ENCODE measurements around the gene FOXL2NB.

The FOXL2NB gene

DNA sequence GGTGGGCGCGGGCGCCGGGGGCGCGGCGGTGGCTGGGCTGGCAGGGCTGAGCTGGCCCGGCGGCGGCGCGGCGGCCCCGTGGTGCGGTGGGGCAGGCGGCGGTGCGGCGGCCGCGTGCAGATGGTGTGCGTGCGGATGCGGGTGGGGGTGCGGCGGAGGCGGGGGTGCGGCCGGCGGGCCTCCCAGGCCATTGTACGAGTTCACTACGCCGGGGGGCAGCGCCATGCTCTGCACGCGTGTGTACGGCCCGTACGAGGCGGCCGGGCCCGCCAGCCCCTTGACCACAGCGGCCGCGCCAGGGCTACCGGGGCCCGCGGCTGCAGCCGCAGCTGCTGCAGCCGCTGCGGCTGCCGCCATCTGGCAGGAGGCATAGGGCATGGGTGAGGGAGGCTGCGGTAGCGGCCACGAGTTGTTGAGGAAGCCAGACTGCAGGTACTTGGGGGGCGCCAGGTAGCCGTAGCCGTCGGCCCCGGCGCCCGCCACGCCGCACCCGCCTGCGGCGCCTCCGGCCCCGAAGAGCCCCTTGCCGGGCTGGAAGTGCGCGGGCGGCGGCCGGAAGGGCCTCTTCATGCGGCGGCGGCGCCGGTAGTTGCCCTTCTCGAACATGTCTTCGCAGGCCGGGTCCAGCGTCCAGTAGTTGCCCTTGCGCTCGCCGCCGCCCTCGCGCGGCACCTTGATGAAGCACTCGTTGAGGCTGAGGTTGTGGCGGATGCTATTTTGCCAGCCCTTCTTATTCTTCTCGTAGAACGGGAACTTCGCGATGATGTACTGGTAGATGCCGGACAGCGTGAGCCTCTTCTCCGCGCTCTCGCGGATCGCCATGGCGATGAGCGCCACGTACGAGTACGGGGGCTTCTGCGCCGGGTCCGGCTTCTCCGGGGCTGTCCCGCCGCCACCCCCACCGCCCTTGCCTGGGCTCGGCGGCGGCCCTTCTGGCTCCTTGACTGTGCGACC, 1.0 kb upstream of the FOXL2NB start:
- no peak for DNase-seq (ENCODE audit: low read depth)

DNA sequence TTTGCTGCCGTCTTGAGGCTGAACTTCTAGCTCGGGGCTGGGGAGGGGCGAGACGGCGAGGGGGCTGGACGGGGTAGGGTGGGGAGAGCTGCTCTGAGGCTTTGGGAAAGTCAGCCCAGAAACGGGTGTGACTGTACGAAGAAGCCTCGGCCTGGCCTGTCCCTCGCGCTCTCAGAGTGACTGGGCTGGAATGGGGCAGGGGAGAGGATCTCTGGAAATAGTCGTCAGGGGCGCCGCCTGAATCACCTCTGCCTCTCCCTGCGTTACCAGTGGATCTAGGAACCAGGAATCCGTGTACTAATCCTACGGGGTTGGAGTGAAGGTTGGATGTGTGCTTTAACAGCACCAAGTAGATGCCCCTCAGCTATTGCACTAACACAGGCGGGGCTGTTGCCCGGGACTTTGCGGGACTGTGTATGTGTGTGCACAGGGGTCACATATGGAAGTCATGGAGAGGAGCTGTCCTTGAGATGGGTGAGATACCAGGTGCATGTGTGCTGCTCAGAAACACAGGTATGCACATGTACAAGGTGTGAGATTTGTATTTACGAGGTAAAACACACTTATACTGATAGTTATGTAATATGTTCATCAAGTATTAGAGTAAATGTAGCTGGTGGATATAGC, 591 bp downstream of the FOXL2NB start:
- no peak for DNase-seq (ENCODE audit: low read depth)

DNA sequence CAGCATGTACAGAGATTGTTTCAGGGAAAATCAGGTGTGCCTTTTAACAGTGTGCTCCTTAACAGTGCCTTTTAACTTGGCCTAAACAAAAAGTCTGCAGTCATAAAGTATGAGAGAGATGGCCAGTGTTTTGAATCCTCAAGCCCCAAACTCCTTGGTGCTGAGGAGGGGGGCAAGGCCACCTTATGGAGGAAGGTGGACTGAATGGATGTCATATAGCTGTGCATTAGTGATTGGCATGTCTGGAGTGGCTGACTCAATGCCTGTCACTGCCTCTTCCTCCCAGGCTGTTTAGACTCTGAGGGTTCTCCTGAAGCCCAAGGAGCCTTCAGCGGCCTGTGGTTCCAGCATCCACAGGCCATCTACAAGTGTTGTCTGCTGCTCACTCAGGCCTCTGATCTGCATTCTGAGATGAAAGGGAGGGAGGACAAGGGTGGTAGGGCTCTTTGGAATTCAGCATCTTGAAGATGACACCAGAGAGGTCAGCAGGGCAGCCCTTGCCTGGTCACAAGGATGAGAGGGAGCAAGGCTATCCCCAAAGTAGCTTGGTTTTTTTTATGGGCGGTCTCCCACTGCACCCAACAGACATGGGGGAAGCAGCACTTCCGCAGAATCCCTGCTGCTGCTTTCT, 1.5 kb downstream of the FOXL2NB start:
- DNase-seq (ENCODE audit: low read depth): no peak

DNA sequence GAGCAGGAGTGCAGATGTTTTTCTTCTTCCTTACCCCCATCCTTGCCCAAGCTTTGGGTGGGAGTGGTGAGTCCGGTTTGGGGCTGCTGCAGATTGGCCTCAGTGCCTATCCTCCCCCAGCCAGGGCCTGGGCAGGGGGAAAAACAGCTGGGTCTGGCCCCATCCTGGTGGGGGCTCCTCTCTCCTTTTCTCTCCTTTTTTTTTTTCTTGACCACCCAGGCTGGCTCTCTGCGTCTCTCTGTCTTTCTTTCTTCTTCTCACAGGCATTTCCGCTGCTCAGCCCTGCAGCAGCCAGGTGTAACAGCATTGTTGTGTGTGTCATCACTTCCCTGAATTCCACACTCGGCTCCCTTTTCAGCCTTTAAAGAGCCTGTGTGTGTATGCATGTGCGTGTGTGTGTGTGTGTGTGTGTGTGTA, 2.0 kb downstream of the FOXL2NB start:
- DNase-seq (ENCODE audit: low read depth): no peak

DNA sequence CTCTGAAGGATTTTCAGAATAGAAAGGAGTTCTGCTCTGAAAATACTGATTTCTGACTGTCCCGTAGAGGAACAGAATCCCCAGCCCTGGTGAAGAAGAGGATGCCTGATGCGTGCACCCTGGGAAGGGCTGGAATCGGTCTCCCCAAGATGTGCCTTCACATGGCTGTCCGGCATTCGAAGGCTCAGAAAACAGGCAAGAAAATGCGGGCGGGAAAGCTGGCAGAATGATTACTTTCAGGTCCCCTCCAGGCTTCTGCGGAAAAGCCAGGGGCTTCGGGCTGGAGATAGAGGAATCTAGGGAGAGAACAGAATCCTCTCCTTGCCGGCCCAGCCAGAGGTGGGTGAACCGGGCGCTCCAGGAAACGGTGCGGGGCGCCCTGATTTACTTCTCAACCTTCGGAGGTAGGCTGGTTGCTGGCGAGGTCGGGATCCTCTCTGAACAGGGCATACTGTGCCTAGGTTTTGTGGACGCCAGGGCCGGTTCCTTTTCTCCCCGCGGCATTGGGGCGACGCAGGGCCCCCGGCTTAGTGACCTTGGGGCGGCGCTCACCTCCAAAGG, 2.5 kb downstream of the FOXL2NB start:
- DNase-seq (ENCODE audit: low read depth): no peak

DNA sequence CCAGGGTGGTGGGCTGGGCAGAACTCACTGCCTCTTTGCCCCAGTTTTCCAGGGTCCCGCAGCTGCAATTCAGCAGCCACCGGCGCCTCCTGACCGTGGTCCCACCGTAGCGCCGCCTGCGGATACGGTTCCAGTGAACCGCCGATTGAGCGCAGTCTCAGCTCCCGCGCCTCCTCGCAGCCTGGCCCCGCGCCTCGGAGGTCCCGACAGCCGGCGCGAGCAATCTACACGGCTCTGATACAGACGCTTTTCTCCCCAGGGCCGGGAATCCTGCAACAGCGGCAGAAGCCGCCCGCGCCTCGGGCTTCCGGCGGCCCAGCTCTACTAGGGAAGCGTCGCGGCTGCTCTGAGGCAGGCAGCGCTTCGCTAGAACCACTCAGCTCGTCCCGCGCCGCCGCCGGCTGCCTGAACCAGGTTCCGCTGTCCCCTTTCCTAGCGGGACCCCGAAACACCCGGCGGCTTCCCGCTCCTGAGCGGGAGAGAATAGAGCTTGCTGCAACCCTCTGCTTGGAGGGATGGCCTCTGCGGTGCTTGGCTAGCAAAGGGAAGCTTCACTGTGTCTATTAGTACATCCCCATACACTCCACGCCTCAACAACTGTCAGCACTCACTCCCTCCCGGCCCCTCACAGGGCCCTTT, 3.1 kb downstream of the FOXL2NB start:
- DNase-seq (ENCODE audit: low read depth): no peak

DNA sequence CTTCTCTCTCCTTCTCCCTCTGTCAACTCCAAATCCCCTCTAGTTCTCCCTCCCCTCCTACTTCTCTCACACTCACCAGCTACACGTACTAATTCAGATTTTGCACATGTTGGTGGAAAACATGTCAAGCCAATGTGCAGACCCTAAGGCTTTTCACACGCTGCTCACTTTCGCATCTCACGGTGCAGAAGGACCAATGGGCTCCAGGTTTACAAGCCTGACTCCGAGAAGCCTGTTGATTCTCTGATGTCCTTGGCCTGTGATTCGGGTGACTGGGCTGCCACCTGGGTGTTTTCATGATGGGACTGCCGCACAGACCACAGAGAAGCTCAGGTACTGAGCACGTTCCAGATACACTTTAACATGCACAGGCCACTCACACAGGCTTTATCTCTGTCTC, 3.7 kb downstream of the FOXL2NB start:
- DNase-seq (ENCODE audit: low read depth): no peak

DNA sequence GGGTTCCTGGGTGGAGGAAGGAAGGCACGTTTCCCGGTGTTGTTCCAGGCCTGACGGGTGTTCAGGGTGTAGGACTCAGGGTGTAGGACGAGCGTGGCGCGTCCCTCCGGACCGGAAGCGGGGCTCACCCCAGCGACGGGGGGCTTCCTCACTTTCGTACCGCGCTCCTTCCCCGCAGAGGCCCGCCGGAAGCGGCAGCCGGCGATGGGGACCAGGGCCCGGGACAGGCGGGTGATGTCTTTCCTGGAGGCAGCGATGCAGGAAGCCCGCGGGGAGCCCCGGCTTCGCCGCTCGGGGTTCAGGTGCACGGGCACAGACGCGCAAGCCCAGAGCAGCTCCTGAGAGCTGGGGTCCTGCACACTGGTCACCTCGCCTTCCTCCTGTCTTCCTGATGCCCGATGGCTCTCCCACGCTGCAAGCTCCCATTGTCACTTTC, 13.4 kb downstream of the FOXL2NB start:
- no peak for DNase-seq (ENCODE audit: low read depth)

DNA sequence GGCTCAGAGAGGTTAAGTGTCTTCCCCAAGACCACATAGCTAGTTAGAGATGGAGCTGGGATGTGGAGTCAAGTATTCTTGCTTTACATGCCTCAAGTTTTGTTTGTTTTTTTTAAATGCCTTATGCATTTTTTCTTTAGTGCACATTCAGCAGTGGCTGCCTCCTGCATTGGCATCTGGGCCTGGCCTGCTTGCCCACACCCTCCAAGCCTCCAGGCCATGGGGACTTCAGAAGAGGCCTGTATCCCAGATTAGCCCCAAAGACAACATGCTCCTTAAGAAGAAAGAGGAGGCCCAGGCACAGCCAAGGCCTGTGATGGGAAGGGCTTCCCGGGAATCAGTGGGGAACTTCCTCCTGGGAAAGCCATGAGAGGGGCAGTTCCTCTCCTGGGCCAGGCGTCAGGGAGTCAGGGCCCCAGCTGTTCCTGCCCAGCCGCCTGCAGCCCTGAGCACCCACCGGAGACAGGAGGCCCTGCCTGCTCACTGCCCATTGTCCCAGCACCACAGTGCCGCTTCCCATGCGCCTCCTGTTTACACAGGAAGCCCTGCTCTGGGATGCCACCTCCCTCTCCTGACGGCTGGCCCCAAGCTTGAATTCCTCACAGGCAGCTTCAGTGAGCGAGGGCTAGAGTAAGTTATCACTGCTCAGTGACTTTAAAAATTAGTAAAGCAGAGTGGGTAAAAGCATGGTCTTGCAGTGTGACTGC, 16.0 kb downstream of the FOXL2NB start:
- DNase-seq (ENCODE audit: low read depth): no peak

DNA sequence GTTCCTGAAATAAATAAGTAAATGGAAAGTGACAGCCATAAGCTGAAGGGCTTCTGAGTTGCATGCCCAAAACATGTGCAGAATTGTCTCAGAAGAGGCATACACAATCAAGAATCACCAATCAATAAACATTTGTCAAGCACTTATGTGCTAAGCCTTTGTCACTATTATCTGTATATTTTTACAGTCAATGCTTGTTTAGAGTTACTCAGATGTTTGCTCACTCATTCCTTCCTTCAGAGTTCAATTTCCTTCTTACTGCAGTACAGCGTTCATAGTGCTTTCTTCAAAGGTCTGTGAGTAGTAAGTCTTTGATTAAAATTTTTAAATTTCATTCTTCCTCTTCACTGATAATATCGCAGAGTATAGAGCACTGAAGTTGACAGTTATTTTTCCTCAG, 17.2 kb downstream of the FOXL2NB start:
- no peak for DNase-seq (ENCODE audit: low read depth)

DNA sequence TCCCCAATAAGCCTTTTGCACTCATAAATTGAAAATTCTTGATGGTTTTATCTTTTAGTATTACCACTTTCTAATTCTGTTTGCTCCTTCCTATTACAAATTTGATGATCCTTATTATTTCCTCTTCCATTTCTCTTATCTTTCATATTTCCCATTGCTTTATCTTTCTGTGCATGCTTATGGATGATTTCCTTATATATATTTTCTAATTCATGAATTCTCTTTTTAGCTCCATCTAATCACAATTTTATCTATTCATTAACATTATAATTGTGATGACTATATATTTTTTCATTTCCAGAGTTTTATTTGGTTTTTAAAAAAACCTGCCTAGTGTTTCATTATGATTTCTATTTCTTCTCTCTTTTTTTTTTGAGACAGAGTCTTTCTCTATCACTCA, 17.9 kb downstream of the FOXL2NB start:
- no peak for DNase-seq (ENCODE audit: low read depth)

DNA sequence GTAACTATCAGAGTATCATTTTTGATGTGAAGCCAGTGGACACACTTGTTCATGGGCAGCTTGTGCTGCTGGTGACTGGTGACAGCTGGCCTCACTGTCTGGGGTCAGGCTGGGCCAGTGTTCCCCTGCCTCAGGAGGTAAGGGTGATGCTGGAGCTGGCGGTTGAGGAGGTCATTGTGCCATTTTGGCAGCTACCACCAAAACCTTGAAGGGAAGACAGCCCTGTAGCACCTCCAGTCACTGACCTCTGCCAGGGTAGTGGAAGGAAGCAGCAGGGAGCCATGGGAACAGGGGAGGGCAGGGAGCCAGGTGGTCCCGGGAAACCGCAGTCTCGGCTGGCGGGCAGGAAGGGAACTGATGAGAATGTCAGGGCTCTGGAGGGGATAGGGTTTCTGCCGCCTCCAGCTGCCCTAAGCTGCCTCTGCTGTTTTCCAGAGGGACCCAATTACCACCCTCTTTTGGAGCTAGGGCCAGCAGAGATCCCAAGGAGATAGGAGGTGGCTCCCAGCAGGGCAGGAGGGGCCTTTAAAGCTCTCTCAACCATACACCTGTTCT, 24.8 kb downstream of the FOXL2NB start:
- DNase-seq (ENCODE audit: low read depth): no peak

DNA sequence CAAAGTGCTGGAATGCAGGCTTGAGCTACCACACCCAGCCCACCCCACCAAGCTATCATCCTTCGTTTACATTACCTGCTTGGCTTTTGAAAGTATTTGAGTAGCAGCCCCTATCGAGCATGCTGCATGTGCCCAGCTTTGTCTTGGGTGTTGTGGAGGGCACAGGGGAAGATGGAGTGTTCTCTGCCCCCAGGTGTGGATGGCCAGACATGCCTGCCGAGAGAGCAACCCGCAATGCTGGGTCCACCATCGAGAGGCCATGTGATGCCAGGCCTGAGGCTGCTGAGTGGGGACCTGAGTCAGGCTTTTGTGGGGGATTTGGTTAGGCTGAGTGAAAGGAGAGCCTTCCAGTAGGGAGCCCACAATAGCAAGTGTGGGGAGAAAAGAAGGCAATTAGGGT, 25.9 kb downstream of the FOXL2NB start:
- DNase-seq (ENCODE audit: low read depth): no peak

DNA sequence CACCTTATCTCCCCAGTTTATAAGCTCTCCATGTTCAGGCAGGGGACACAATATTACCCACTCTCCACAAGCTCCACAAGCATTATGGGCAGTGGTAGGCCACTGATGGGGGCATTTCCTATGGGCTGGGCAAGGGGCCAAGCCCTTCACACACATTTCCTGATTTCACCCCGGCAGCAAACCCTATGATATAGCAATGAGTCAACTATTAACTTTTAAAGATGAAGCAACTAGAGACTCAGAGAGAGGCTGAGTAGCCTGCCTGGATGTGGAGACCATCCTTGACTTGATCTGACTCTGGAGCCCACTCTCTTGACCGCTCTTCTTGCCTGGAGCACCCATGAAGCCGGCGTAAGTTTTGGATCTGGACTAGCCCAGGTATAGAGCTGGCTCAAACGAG, 27.4 kb downstream of the FOXL2NB start:
- DNase-seq (ENCODE audit: low read depth): no peak

DNA sequence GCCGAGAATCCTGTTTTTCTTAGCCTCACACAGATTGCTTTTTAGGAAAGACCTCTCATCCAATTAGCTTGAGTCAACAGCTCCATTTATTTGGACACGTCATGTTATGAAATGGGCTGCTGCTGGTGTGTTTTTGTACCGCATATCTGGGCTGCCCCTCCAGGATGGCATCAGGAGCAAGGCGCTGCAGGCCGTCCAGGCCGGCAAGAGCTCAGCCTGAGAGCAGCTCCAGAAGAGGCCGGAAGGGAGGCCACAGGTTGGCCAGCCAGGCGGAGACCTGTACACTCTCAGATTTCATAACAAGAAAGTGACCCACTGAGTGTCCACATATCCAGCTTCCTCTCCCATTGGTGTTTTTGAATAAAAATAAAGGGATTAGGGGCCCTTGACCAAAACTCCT, 28.3 kb downstream of the FOXL2NB start:
- DNase-seq (ENCODE audit: low read depth): no peak

DNA sequence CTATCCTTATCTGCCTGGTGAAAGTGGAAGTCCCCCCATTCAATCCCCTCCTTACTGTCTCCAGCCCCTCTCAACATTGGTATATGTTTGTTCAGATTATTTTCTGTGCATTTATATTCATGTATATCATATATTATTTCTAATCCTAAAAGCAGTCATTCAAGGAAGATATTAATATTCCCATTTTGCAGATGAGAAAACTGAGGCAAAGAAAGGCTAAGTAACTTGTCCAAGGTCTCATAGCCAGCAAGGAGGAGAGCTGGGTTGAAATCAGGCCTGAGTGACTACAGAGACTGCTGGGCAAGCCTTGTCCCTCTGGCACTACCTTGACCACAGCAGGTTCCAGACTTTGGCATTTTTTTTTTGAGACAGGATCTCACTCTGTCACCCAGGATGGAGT, 29.0 kb downstream of the FOXL2NB start:
- no peak for DNase-seq (ENCODE audit: low read depth)

DNA sequence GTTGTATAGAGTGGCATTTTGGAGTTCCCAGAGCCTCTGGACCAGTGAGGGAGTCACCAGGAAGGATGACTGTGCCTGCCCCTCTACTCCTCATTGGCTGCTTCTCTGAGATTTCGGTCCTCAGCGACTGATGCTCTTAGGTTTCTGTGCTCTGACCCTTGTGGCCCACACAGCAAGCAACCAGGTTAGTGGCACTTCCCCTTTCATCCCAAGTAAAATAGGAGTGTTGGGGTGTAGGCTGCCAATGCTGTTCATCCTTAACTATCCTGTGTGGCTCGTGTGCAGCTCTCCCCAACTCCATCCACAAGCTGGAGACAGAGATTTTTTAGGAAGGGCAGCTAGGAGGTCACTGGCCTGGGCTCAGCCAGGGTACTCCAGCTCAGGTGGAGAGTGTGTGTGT, 37.8 kb downstream of the FOXL2NB start:
- no peak for DNase-seq (ENCODE audit: low read depth)

DNA sequence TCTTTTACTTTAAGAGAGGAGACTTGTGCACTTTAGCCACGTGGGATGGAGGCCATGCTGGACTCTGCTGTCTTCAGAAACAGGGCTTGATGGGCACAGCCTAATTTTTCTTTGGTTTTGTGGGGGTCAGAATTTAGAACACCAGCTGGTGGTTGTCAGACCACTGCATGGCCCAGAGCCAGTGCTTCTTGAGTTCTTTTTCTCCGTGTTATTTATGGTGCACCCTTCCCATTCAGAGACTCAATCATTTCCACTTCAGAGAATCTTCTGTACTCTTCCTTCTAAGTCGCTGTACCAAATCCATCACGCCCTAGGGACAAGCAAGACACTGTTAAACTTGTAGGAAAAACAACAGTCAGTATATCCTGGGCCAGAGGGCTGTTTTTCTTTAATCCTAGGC, 38.9 kb downstream of the FOXL2NB start:
- DNase-seq (ENCODE audit: low read depth): no peak

DNA sequence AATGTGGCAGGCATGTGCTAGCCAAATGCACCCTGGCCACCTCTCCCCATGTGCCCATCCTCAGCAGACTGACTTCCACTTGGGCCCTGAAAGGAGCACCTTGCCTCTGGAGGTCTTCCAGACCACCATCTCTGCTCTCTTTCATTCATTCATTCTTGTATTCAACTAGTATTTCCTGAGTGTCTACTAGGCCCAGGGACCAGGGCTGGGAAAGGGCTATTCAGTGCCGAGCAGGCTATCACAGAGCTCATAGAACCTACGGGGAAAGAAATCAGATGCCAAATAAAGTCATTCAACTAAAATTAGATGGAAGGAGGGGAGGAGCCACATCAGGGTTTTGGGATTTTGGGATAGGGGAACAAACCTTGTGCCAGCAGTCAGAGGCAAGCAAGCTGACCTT, 40.2 kb downstream of the FOXL2NB start:
- DNase-seq (ENCODE audit: low read depth): no peak

DNA sequence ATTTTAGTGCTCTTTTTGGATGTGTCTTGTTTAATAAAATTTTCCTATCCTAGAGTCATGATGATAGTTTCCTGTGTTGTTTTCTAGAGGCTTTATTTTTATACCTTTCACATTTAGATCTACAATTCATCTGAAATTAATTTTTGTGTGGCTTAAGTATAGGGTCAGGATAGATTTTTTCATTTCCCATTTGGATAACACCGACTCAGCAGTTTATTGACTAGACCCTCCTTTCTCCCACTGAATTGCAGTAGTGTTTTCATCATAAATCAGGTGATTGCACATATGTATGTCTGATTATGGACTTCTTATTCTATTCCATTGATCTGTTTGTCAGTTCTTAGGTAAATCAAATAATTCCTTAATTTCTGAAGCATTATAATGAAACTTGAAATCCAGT, 48.7 kb downstream of the FOXL2NB start:
- DNase-seq (ENCODE audit: low read depth): no peak
